PC-3 (cell line): ENCODE measurements around the gene SYT7.

Source experiments
- EZH2 ChIP-seq: fragments of 300-600 bp; sonication (generic); IDR thresholded peaks from one replicate; pipeline ENCODE4 v1.6.1; 2017; ENCODE audit warnings: antibody characterized with exemption, mild to moderate bottlenecking, low read length; ENCODE audit not compliant: unreplicated experiment
- EZH2phosphoT487 ChIP-seq: fragments of 300-600 bp; sonication (generic); IDR thresholded peaks from 2 replicates; pipeline ENCODE4 v1.6.1; 2018; ENCODE audit warnings: mild to moderate bottlenecking, antibody characterized with exemption, low read length, borderline replicate concordance
- TF ChIP-seq, protein P1 (sequence below): fragments of 300-600 bp; sonication (generic); conservative IDR thresholded peaks from 2 replicates; pipeline ENCODE4 v1.5.1; 2017; ENCODE audit warnings: antibody characterized with exemption, low read depth, mild to moderate bottlenecking, low read length

- TF ChIP-seq, protein P1, sequence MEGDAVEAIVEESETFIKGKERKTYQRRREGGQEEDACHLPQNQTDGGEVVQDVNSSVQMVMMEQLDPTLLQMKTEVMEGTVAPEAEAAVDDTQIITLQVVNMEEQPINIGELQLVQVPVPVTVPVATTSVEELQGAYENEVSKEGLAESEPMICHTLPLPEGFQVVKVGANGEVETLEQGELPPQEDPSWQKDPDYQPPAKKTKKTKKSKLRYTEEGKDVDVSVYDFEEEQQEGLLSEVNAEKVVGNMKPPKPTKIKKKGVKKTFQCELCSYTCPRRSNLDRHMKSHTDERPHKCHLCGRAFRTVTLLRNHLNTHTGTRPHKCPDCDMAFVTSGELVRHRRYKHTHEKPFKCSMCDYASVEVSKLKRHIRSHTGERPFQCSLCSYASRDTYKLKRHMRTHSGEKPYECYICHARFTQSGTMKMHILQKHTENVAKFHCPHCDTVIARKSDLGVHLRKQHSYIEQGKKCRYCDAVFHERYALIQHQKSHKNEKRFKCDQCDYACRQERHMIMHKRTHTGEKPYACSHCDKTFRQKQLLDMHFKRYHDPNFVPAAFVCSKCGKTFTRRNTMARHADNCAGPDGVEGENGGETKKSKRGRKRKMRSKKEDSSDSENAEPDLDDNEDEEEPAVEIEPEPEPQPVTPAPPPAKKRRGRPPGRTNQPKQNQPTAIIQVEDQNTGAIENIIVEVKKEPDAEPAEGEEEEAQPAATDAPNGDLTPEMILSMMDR, result peak; percentile 59
- TF ChIP-seq EZH2phosphoT487 (no peak), EZH2 (no peak)
Observed at GRCh38 chr11:61626580-61627380, 45.9 kb upstream of the SYT7 start.
